Panc1 (cell line): ENCODE results near the gene CAMK1D. TPM values are rescaled to one million over a fixed set of nuclear protein-coding genes. Genes with fewer than 3 reads are reported as not detected.

Experiments
- ATAC-seq: fragments of 200-7000 bp; cut with Tn5 transposase; 2 replicates; pipeline ENCODE4 v1.9.1; 2020; ENCODE audit warnings: mild to moderate bottlenecking, moderate library complexity
- BruUV-seq: library from RNA; stranded (reverse); fragments of 400-500 nt; replicated peaks from 2 replicates; lab custom pipeline; 2021; lab: Mats Ljungman, UMichigan
- CTCF ChIA-PET: fragments of 300-600 bp; sonication (Branson Sonifier 250); formaldehyde crosslinking; loops from one replicate; lab custom pipeline; 2022; ENCODE audit warnings: antibody characterized with exemption; lab: Charles Lee
- POLR2A ChIA-PET: fragments of 300-600 bp; sonication (Branson Sonifier 250); formaldehyde crosslinking; loops from one replicate; lab custom pipeline; 2022; ENCODE audit warnings: antibody characterized with exemption; lab: Charles Lee
- DNase-seq: peaks from one replicate; pipeline ENCODE4 v3.0.0-alpha.2; 2010; ENCODE audit warnings: low read depth, low spot score
- H3K27ac ChIP-seq: 2 replicates; pipeline ENCODE4 v1.5.1; 2011; ENCODE audit warnings: mild to moderate bottlenecking, low read length, inconsistent platforms
- H3K27me3 ChIP-seq: fragments of 200-500 bp; sonication (Bioruptor generic); 2 replicates; pipeline ENCODE4 v1.6.0; 2014; ENCODE audit warnings: low read length, inconsistent platforms; ENCODE audit not compliant: control insufficient read depth, insufficient read depth
- H3K36me3 ChIP-seq: fragments of 200-500 bp; sonication (Bioruptor generic); 2 replicates; pipeline ENCODE4 v1.5.1; 2014; ENCODE audit warnings: inconsistent platforms, mild to moderate bottlenecking, low read length, moderate library complexity; ENCODE audit not compliant: control insufficient read depth, insufficient read depth
- H3K4me1 ChIP-seq: 2 replicates; pipeline ENCODE4 v1.5.1; 2011; ENCODE audit warnings: inconsistent platforms, mild to moderate bottlenecking, low read length, moderate library complexity; ENCODE audit not compliant: control insufficient read depth, insufficient read depth
- H3K4me3 ChIP-seq, 2 experiments: 2 replicates each; pipeline ENCODE4 v1.5.1; 2011 to 2012; ENCODE audit warnings: low read depth in 2 of 2, low read length in 2 of 2, mild to moderate bottlenecking in 2 of 2, inconsistent platforms in 1 of 2, moderate library complexity in 1 of 2
- H3K9me3 ChIP-seq: fragments of 200-500 bp; sonication (Bioruptor generic); 2 replicates; pipeline ENCODE4 v1.5.1; 2014; ENCODE audit warnings: low read depth, mild to moderate bottlenecking, inconsistent platforms, low read length, moderate library complexity; ENCODE audit not compliant: control insufficient read depth, insufficient read depth
- POLR2AphosphoS5 ChIP-seq: IDR thresholded peaks from 2 replicates; pipeline ENCODE4 v1.6.1; 2012; ENCODE audit warnings: mild to moderate bottlenecking, low read depth, low read length, moderate library complexity
- SIN3A ChIP-seq: IDR thresholded peaks from 2 replicates; pipeline ENCODE4 v1.6.1; 2012; ENCODE audit warnings: low read depth, mild to moderate bottlenecking, low read length, moderate library complexity, borderline replicate concordance; ENCODE audit not compliant: insufficient read depth
- TCF7L2 ChIP-seq: IDR thresholded peaks from 2 replicates; pipeline ENCODE4 v1.6.1; 2011; ENCODE audit warnings: mild to moderate bottlenecking, low read depth, low read length, inconsistent platforms
- in situ Hi-C: cut with HindIII; loops from 2 replicates; pipeline ENCODE4 v1.10.0; 2016; ENCODE audit warnings: low sequenced_read_pairs, low pct_unique_long_range_greater_than_20kb
- intact Hi-C: fragments of 100-400 bp; cut with micrococcal nuclease; formaldehyde crosslinking; loops from one replicate; pipeline ENCODE4 v1.10.0; 2022; ENCODE audit not compliant: unreplicated experiment
- total RNA-seq: library from RNA; stranded (reverse); gene quantifications from one replicate; pipeline ENCODE4 v1.2.1, GENCODE V29; 2021; ENCODE audit not compliant: unreplicated experiment
- TF ChIP-seq, protein P1 (sequence below), 2 experiments: IDR thresholded peaks; 2 replicates each; pipeline ENCODE4 v1.6.1; 2011 to 2012; ENCODE audit warnings: low read depth in 2 of 2, control low read depth in 1 of 2, low read length in 1 of 2, mild to moderate bottlenecking in 1 of 2, moderate library complexity in 1 of 2; ENCODE audit not compliant: insufficient read depth in 1 of 2
- TF ChIP-seq, protein P2 (sequence below): fragments of 450-650 bp; IDR thresholded peaks from 2 replicates; pipeline ENCODE4 v1.5.1; 2017; ENCODE audit warnings: mild to moderate bottlenecking

Gene CAMK1D
- total RNA-seq, 1 experiment from 2014 or later = 5.7 TPM

DNA sequence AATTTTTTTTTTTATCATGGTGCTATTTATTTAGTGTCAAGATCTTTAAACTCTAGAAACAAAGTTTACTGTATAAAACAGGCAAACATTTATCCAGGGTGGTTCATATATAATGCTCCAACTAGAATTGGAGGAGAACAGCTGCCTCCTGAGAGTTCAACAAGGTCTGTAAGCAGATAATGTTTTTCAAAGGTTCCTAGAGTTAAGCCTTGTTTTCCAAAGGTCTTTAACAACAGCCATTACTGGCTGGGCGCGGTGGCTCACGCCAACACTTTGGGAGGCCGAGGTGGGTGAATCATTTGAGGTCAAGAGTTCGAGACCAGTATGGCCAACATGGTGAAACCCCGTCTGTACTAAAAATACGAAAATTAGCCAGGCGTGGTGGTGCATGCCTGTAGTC, 335.4 kb downstream of the CAMK1D start:
- no TSS peak for BruUV-seq
- in situ Hi-C loops = no loop called here
- no peaks in the 10 kb centered on the region for H3K4me1 ChIP-seq
- POLR2A ChIA-PET = no interaction called here
- H3K27me3 ChIP-seq = no peaks in the 10 kb centered on the region
- ATAC-seq = no peak
- no peak overlapping the region for H3K27ac ChIP-seq
- intact Hi-C loops = no loop called here
- no peak overlapping the region for H3K4me3 ChIP-seq
- DNase-seq = no peak
- H3K9me3 ChIP-seq = no peaks in the 10 kb centered on the region
- TF ChIP-seq, protein P1, sequence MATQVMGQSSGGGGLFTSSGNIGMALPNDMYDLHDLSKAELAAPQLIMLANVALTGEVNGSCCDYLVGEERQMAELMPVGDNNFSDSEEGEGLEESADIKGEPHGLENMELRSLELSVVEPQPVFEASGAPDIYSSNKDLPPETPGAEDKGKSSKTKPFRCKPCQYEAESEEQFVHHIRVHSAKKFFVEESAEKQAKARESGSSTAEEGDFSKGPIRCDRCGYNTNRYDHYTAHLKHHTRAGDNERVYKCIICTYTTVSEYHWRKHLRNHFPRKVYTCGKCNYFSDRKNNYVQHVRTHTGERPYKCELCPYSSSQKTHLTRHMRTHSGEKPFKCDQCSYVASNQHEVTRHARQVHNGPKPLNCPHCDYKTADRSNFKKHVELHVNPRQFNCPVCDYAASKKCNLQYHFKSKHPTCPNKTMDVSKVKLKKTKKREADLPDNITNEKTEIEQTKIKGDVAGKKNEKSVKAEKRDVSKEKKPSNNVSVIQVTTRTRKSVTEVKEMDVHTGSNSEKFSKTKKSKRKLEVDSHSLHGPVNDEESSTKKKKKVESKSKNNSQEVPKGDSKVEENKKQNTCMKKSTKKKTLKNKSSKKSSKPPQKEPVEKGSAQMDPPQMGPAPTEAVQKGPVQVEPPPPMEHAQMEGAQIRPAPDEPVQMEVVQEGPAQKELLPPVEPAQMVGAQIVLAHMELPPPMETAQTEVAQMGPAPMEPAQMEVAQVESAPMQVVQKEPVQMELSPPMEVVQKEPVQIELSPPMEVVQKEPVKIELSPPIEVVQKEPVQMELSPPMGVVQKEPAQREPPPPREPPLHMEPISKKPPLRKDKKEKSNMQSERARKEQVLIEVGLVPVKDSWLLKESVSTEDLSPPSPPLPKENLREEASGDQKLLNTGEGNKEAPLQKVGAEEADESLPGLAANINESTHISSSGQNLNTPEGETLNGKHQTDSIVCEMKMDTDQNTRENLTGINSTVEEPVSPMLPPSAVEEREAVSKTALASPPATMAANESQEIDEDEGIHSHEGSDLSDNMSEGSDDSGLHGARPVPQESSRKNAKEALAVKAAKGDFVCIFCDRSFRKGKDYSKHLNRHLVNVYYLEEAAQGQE (IDR thresholded peaks at IDR 0.05; ENCODE audit: insufficient read depth in 1 of 2, low read depth in 2 of 2, low read length in 1 of 2) = no peak
- no peak for TF ChIP-seq POLR2AphosphoS5
- TF ChIP-seq, protein P2, sequence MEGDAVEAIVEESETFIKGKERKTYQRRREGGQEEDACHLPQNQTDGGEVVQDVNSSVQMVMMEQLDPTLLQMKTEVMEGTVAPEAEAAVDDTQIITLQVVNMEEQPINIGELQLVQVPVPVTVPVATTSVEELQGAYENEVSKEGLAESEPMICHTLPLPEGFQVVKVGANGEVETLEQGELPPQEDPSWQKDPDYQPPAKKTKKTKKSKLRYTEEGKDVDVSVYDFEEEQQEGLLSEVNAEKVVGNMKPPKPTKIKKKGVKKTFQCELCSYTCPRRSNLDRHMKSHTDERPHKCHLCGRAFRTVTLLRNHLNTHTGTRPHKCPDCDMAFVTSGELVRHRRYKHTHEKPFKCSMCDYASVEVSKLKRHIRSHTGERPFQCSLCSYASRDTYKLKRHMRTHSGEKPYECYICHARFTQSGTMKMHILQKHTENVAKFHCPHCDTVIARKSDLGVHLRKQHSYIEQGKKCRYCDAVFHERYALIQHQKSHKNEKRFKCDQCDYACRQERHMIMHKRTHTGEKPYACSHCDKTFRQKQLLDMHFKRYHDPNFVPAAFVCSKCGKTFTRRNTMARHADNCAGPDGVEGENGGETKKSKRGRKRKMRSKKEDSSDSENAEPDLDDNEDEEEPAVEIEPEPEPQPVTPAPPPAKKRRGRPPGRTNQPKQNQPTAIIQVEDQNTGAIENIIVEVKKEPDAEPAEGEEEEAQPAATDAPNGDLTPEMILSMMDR = no peak
- no peak for TF ChIP-seq TCF7L2
- no peak for TF ChIP-seq SIN3A
- CTCF ChIA-PET = no interaction called here
- H3K36me3 ChIP-seq = no peaks in the 10 kb centered on the region

DNA sequence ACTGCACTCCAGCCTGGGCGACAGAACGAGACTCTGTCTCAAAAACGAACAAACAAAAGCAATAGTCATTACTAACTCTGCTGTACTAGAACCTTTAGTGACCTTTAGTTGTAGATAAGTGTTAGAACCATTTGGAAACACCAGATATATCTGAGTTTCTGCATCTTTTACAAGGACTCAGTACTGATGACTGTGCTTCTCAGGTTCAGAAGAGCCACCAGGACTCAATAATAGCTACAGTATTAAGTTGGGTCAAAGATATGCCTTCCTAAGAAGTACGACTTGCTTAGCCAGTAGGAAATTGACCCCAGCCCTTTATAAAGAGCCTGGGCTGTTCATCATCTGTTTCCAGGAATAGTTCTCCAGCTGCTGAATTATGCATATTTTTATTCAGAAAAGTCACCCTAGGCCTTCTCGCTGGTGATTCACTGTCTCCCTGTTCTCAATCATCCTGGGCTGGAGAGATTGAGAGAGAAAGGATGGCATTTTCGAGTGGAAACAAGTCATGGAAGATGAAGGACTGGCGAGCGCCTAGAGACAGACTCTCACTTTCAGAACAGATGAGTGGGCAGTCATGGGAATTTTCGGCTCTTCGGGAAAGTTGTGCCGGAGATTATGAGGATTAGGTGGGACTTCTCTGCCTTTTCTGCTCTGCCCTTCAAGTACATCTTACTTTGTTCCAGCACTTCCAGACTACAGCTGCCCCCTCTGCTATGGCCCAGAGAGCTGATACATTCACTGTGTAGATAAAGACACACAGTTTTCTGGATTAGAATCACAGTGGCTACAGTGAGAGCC, 336.1 kb downstream of the CAMK1D start:
- no peaks in the 10 kb centered on the region for H3K27me3 ChIP-seq
- BruUV-seq = no TSS peak
- no peak overlapping the region for H3K4me3 ChIP-seq
- no peak for ATAC-seq
- no peak overlapping the region for H3K27ac ChIP-seq
- ChIA-PET POLR2A (no interaction called here), CTCF (no interaction called here)
- in situ Hi-C loops = no loop called here
- no peaks in the 10 kb centered on the region for H3K4me1 ChIP-seq
- TF ChIP-seq POLR2AphosphoS5 = no peak
- TF ChIP-seq, protein P2 = no peak
- TF ChIP-seq TCF7L2 = no peak
- no peak for TF ChIP-seq SIN3A
- TF ChIP-seq, protein P1 (IDR thresholded peaks at IDR 0.05; ENCODE audit: insufficient read depth in 1 of 2, low read depth in 2 of 2, low read length in 1 of 2) = no peak
- DNase-seq = no peak
- intact Hi-C loops = no loop called here
- H3K9me3 ChIP-seq = no peaks in the 10 kb centered on the region
- no peaks in the 10 kb centered on the region for H3K36me3 ChIP-seq
